ENCODE results near the gene C1QA. TPM values are rescaled to one million over a fixed set of nuclear protein-coding genes. Genes with fewer than 3 reads are reported as not detected.

C1QA gene
- total and polyA plus RNA-seq, 2 donors (not counting 1 experiment from before 2014, with no cell fraction given), result not detected

- Histone ChIP-seq H3K4me1 (ENCODE audit: control insufficient read depth, extremely low read depth, insufficient read depth, low read length) (no peaks in the 10 kb centered on the region), H3K27ac (ENCODE audit: insufficient read depth, low read length) (no peak overlapping the region), H3K4me2 (ENCODE audit: extremely low read depth, insufficient read depth, low read length) (no peak overlapping the region), H3K27me3 (ENCODE audit: control insufficient read depth, insufficient read depth, low read length) (peaks cover 28% of the 10 kb centered on the region), H3K9ac (ENCODE audit: insufficient read depth, low read length) (no peak overlapping the region), H3K9me3 (ENCODE audit: control insufficient read depth, insufficient read depth, low read depth, low read length) (no peaks in the 10 kb centered on the region), H3K4me3 (replicated peaks in 1 of 4; ENCODE audit: control extremely low read depth in 1 of 4, insufficient read depth in 1 of 4, low read depth in 3 of 4, low read length in 4 of 4) (no peak overlapping the region), H2AFZ (ENCODE audit: low read length) (no peak overlapping the region), H3K79me2 (ENCODE audit: control insufficient read depth, insufficient read depth, low read length) (no peaks in the 10 kb centered on the region), H4K20me1 (ENCODE audit: control insufficient read depth, extremely low read depth, insufficient read depth, low read length) (no peaks in the 10 kb centered on the region), H3K36me3 (ENCODE audit: control insufficient read depth, insufficient read depth, low read length) (no peaks in the 10 kb centered on the region)
- no peak for DNase-seq (ENCODE audit: low read depth in 2 of 2)
- TF ChIP-seq CTCF (conservative IDR thresholded peaks at IDR 0.05 in 1 of 2, IDR thresholded peaks at IDR 0.05 in 1 of 2; ENCODE audit: low read depth in 1 of 2, low read length in 2 of 2) (no peak), EZH2 (IDR thresholded peaks at IDR 0.05; ENCODE audit: low read length, missing control alignments) (no peak)
Observed at GRCh38 chr1:22629886-22630285, 6.5 kb upstream of the C1QA start.

GRCh38 chr1:22633697-22634463, 2.5 kb upstream of the C1QA start:
- H3K4me3 ChIP-seq (replicated peaks in 1 of 4; ENCODE audit: control extremely low read depth in 1 of 4, insufficient read depth in 1 of 4, low read depth in 3 of 4, low read length in 4 of 4), result no peak overlapping the region
- no peaks in the 10 kb centered on the region for H3K36me3 ChIP-seq (ENCODE audit: control insufficient read depth, insufficient read depth, low read length)
- H3K27ac ChIP-seq (ENCODE audit: insufficient read depth, low read length), result no peak overlapping the region
- H4K20me1 ChIP-seq (ENCODE audit: control insufficient read depth, extremely low read depth, insufficient read depth, low read length), result no peaks in the 10 kb centered on the region
- peaks cover 20% of the 10 kb centered on the region for H3K27me3 ChIP-seq (ENCODE audit: control insufficient read depth, insufficient read depth, low read length)
- no peak overlapping the region for H2AFZ ChIP-seq (ENCODE audit: low read length)
- no peak overlapping the region for H3K9ac ChIP-seq (ENCODE audit: insufficient read depth, low read length)
- no peaks in the 10 kb centered on the region for H3K4me1 ChIP-seq (ENCODE audit: control insufficient read depth, extremely low read depth, insufficient read depth, low read length)
- H3K9me3 ChIP-seq (ENCODE audit: control insufficient read depth, insufficient read depth, low read depth, low read length), result no peaks in the 10 kb centered on the region
- no peak for DNase-seq (ENCODE audit: low read depth in 2 of 2)
- H3K79me2 ChIP-seq (ENCODE audit: control insufficient read depth, insufficient read depth, low read length), result no peaks in the 10 kb centered on the region
- no peak for TF ChIP-seq EZH2 (IDR thresholded peaks at IDR 0.05; ENCODE audit: low read length, missing control alignments)
- TF ChIP-seq CTCF (conservative IDR thresholded peaks at IDR 0.05 in 1 of 2, IDR thresholded peaks at IDR 0.05 in 1 of 2; ENCODE audit: low read depth in 1 of 2, low read length in 2 of 2), result no peak
- H3K4me2 ChIP-seq (ENCODE audit: extremely low read depth, insufficient read depth, low read length), result no peak overlapping the region

- TF ChIP-seq CTCF (conservative IDR thresholded peaks at IDR 0.05 in 1 of 2, IDR thresholded peaks at IDR 0.05 in 1 of 2; ENCODE audit: low read depth in 1 of 2, low read length in 2 of 2), result no peak
- TF ChIP-seq EZH2 (IDR thresholded peaks at IDR 0.05; ENCODE audit: low read length, missing control alignments), result no peak
- peaks cover 12% of the 10 kb centered on the region for H3K27me3 ChIP-seq (ENCODE audit: control insufficient read depth, insufficient read depth, low read length)
- no peaks in the 10 kb centered on the region for H4K20me1 ChIP-seq (ENCODE audit: control insufficient read depth, extremely low read depth, insufficient read depth, low read length)
Observed at GRCh38 chr1:22635436-22635835, 992 bp upstream of the C1QA start.

More at GRCh38 chr1:22635436-22635835, 992 bp upstream of the C1QA start:
- no peak overlapping the region for H3K4me3 ChIP-seq (replicated peaks in 1 of 4; ENCODE audit: control extremely low read depth in 1 of 4, insufficient read depth in 1 of 4, low read depth in 3 of 4, low read length in 4 of 4)
- H2AFZ ChIP-seq (ENCODE audit: low read length), result no peak overlapping the region
- no peaks in the 10 kb centered on the region for H3K4me1 ChIP-seq (ENCODE audit: control insufficient read depth, extremely low read depth, insufficient read depth, low read length)
- no peak overlapping the region for H3K27ac ChIP-seq (ENCODE audit: insufficient read depth, low read length)
- H3K9me3 ChIP-seq (ENCODE audit: control insufficient read depth, insufficient read depth, low read depth, low read length), result no peaks in the 10 kb centered on the region
- H3K79me2 ChIP-seq (ENCODE audit: control insufficient read depth, insufficient read depth, low read length), result no peaks in the 10 kb centered on the region
- no peak for DNase-seq (ENCODE audit: low read depth in 2 of 2)
- no peaks in the 10 kb centered on the region for H3K36me3 ChIP-seq (ENCODE audit: control insufficient read depth, insufficient read depth, low read length)
- no peak overlapping the region for H3K4me2 ChIP-seq (ENCODE audit: extremely low read depth, insufficient read depth, low read length)
- H3K9ac ChIP-seq (ENCODE audit: insufficient read depth, low read length), result no peak overlapping the region

Data from fibroblast of lung (primary cell).